ENCODE results near the gene UHMK1. TPM values are rescaled to one million over a fixed set of nuclear protein-coding genes. Genes with fewer than 3 reads are reported as not detected.

The UHMK1 gene
- total RNA-seq, 1 experiment from 2014 or later = 75.1 TPM

- Histone ChIP-seq H3K4me1 (ENCODE audit: control insufficient read depth in 1 of 2, insufficient read depth in 2 of 2, low read length in 2 of 2) (peaks cover 0 to 3% of the 10 kb centered on the region in 2 experiments; a peak in 1 of 4 replicates), H4K20me1 (ENCODE audit: insufficient read depth) (no peaks in the 10 kb centered on the region), H3K79me2 (ENCODE audit: insufficient read depth, low read length) (peaks cover 7% of the 10 kb centered on the region), H3K27me3 (ENCODE audit: insufficient read depth, low read length) (no peaks in the 10 kb centered on the region), H3K27ac (ENCODE audit: low read depth, low read length) (no peak overlapping the region), H3K4me3 (replicated peaks in 1 of 2; ENCODE audit: low read depth in 1 of 2, low read length in 2 of 2) (no peak overlapping the region), H3K9me3 (ENCODE audit: control insufficient read depth in 1 of 2, insufficient read depth in 1 of 2, low read depth in 1 of 2, low read length in 2 of 2) (no peaks in the 10 kb centered on the region), H3K36me3 (ENCODE audit: control insufficient read depth in 1 of 2, insufficient read depth in 2 of 2, low read length in 2 of 2) (peaks cover 5 to 12% of the 10 kb centered on the region in 2 experiments; a peak in 2 of 4 replicates), H2AFZ (ENCODE audit: low read depth, low read length, poor library complexity, severe bottlenecking) (no peak overlapping the region), H3K9me2 (ENCODE audit: insufficient read depth) (no peaks in the 10 kb centered on the region), H3K4me2 (ENCODE audit: low read length) (no peak overlapping the region), H3K9ac (ENCODE audit: low read length) (no peak overlapping the region)
- ChIA-PET CTCF (interaction anchor here (1.7 kb wide), 1 partner anchor 173 kb away, joined by 3 read pairs; no protein-coding TSS in a partner anchor), POLR2A (no interaction called here), RAD21 (ENCODE audit: low non-redundant PET in 1 of 2, low total read pairs in 2 of 2, uncharacterized antibody in 2 of 2, unreplicated experiment in 2 of 2) (no interaction called here)
- DNase-seq (ENCODE audit: low read depth, low spot score) = no peak
- TF ChIP-seq CBX3 (IDR thresholded peaks at IDR 0.05; ENCODE audit: low read depth) = no peak
- TF ChIP-seq EGR1 (IDR thresholded peaks at IDR 0.05; ENCODE audit: low read depth) = no peak
- no peak for TF ChIP-seq REST (IDR thresholded peaks at IDR 0.05; ENCODE audit: low read depth)
- no peak for TF ChIP-seq CTCF (IDR thresholded peaks at IDR 0.05 in 2 of 3, conservative IDR thresholded peaks at IDR 0.05 in 1 of 3; ENCODE audit: borderline replicate concordance in 1 of 3, insufficient read depth in 1 of 3, low read depth in 2 of 3, low read length in 2 of 3)
- no peak for TF ChIP-seq RAD21 (IDR thresholded peaks at IDR 0.05; ENCODE audit: low read depth)
- no peak for TF ChIP-seq EZH2phosphoT487 (IDR thresholded peaks at IDR 0.05; ENCODE audit: borderline replicate concordance)
- TF ChIP-seq SRF (IDR thresholded peaks at IDR 0.05; ENCODE audit: low read depth) = no peak
- TF ChIP-seq SP1 (IDR thresholded peaks at IDR 0.05; ENCODE audit: low read depth) = no peak
- no peak for TF ChIP-seq ZBTB33 (IDR thresholded peaks at IDR 0.05; ENCODE audit: extremely low read depth, insufficient replicate concordance, low read length)
- TF ChIP-seq SIN3A (IDR thresholded peaks at IDR 0.05; ENCODE audit: low read depth) = no peak
- TF ChIP-seq ZFX (IDR thresholded peaks at IDR 0.05) = no peak
- TF ChIP-seq ELF1 (IDR thresholded peaks at IDR 0.05; ENCODE audit: borderline replicate concordance, low read depth) = no peak
- no peak for TF ChIP-seq MAX (IDR thresholded peaks at IDR 0.05)
- TF ChIP-seq ATF3 (IDR thresholded peaks at IDR 0.05) = no peak
- no peak for TF ChIP-seq ZNF274 (IDR thresholded peaks at IDR 0.05; ENCODE audit: low read depth, low read length)
- TF ChIP-seq JUND (IDR thresholded peaks at IDR 0.05) = no peak
- no peak for TF ChIP-seq CEBPB (IDR thresholded peaks at IDR 0.05; ENCODE audit: low read depth)
- BruUV-seq (replicated peaks) = no TSS peak
- intact Hi-C loops (cut with micrococcal nuclease) = no loop called here
- no peak for ATAC-seq
Measured at GRCh38 chr1:162530307-162530987, 32.8 kb downstream of the UHMK1 start.

All from HCT116 (cell line).